Loucy (cell line): ENCODE measurements around the gene SMPD2.

Experiments
- CTCF ChIP-seq: fragments of 200-600 bp; sonication (generic); conservative IDR thresholded peaks from 2 replicates; pipeline ENCODE4 v1.5.1; 2014; ENCODE audit warnings: mild to moderate bottlenecking, antibody characterized with exemption, low read length
- EZH2phosphoT487 ChIP-seq: fragments of 200-600 bp; IDR thresholded peaks from 2 replicates; pipeline ENCODE4 v1.6.1; 2018; ENCODE audit warnings: antibody characterized with exemption, mild to moderate bottlenecking, moderate library complexity, borderline replicate concordance

GRCh38 chr6:109486068-109486467 lies 45.5 kb downstream of the SMPD2 start:
- no peak for TF ChIP-seq CTCF
- TF ChIP-seq EZH2phosphoT487 = no peak
